ENCODE data around the gene CFI. TPM values are rescaled to one million over a fixed set of nuclear protein-coding genes. Genes with fewer than 3 reads are reported as not detected.

The CFI gene
- total RNA-seq, result not detected in 2 replicates
- long read RNA-seq, result 0 reads

DNA sequence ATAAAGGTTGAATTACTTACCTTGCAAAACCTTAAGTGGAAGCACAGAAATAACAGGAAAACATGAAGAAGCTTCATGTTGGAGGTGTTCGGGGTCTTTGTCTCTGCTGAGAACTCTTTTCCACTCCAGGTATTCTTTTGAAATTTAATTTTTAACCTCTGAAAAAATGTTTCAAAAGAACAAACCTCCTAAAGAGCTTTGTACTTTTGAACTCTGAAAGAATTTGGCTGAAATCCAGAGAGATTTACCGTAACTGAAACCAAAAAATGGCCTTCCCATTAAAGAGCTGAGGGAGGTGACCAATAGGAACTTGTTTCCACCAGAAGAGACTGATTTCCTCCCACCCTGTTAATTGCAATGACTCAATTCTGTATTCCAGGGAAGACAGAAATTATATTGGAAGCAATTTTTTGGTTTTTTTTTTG is at the start of gene CFI:
Gene CFI (minus strand): TSS at position 105 of the 425 bp plus-strand sequence. CDS start 28 bp downstream, at position 77.
- TF ChIP-seq CTCF (conservative IDR thresholded peaks at IDR 0.05), result no peak

GRCh38 chr4:109850601-109851000 is 48.8 kb upstream of the CFI start:
- H3K27me3 Mint-ChIP-seq (ENCODE audit: low read depth), result no peaks in the 10 kb centered on the region
- TF ChIP-seq CTCF (conservative IDR thresholded peaks at IDR 0.05), result no peak
- H3K36me3 Mint-ChIP-seq (ENCODE audit: low read depth), result peaks cover 3% of the 10 kb centered on the region
- no peak for DNase-seq (ENCODE audit: low read depth, low spot score)
- H3K9me3 Mint-ChIP-seq, result peaks cover 6% of the 10 kb centered on the region
- H3K4me3 Mint-ChIP-seq, result no peak overlapping the region
- peaks cover 16% of the 10 kb centered on the region for H3K4me1 Mint-ChIP-seq
- no peak overlapping the region for H3K27ac Mint-ChIP-seq (ENCODE audit: unreplicated experiment)

More for the DNA sequence above, at the start of gene CFI:
- H3K27me3 Mint-ChIP-seq (ENCODE audit: low read depth), result peaks cover 11% of the 10 kb centered on the region
- DNase-seq (ENCODE audit: low read depth, low spot score), result no peak
- no peak within 1 kb of the TSS for H3K27ac Mint-ChIP-seq (ENCODE audit: unreplicated experiment)
- no peak within 1 kb of the TSS for H3K4me3 Mint-ChIP-seq
- H3K4me1 Mint-ChIP-seq, result no peaks in the 10 kb centered on the region
- peaks cover 4% of the 10 kb centered on the region for H3K9me3 Mint-ChIP-seq
- H3K36me3 Mint-ChIP-seq (ENCODE audit: low read depth), result no peaks in the 10 kb centered on the region

DNA sequence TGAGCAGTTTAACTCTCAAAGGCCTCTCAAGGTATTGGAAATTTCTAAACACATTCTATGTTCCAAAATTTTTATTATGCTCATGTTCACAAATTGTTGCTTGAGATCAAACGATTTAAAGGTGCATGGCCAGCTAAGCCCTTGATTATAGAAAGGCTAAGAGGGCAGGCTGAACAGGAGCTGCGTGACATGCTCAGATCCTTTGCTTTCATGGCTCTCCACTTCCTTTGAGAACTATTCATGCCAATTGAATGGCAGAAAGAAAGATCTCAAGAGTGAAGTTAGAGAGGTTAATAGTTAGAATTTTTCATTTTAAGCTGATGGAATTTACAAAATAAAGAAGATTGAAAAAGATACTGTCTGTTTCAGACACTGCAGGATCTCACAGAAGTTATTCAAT is 46.7 kb upstream of the CFI start:
- TF ChIP-seq CTCF (conservative IDR thresholded peaks at IDR 0.05), result no peak
- peaks cover 5% of the 10 kb centered on the region for H3K9me3 Mint-ChIP-seq
- H3K27ac Mint-ChIP-seq (ENCODE audit: unreplicated experiment), result no peak overlapping the region
- no peak overlapping the region for H3K4me3 Mint-ChIP-seq
- DNase-seq (ENCODE audit: low read depth, low spot score), result no peak
- peaks cover 20% of the 10 kb centered on the region for H3K4me1 Mint-ChIP-seq
- no peaks in the 10 kb centered on the region for H3K27me3 Mint-ChIP-seq (ENCODE audit: low read depth)
- H3K36me3 Mint-ChIP-seq (ENCODE audit: low read depth), result peaks cover 3% of the 10 kb centered on the region

DNA sequence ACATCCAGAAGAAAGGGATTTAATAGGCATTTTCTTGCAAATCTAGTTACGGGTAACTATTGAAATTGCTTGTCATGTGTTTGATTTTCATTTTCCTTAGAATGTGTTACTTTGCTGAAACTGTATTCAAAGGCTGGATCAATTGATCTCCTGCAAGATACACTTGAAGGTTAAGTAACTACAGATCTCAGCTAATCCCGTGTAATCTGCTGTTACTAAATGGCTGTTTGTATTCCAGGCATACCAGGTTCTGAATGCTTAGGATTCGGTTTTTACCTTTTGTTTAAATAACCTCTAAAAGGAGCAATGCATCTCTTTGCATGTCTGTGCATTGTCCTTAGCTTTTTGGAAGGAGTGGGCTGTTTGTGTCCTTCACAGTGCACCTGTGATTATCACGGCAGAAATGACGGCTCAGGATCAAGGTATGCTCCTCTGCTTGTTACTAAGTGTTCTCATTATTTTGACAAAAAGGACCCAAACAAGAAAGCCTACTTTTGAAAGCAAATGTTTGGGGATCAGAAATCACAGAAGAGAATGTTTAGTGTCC is 46.2 kb upstream of the CFI start, which contains the start of gene LRIT3:
Gene LRIT3 (plus strand): TSS at position 212 of the 547 bp plus-strand sequence. CDS start 95 bp downstream, at position 307.
- peaks cover under 1% of the 10 kb centered on the region for H3K9me3 Mint-ChIP-seq
- no peak for TF ChIP-seq CTCF (conservative IDR thresholded peaks at IDR 0.05)
- H3K27me3 Mint-ChIP-seq (ENCODE audit: low read depth), result no peaks in the 10 kb centered on the region
- H3K36me3 Mint-ChIP-seq (ENCODE audit: low read depth), result peaks cover under 1% of the 10 kb centered on the region
- no peak for DNase-seq (ENCODE audit: low read depth, low spot score)
- H3K4me3 Mint-ChIP-seq, result no peak within 1 kb of the TSS
- no peak within 1 kb of the TSS for H3K27ac Mint-ChIP-seq (ENCODE audit: unreplicated experiment)
- peaks cover 20% of the 10 kb centered on the region for H3K4me1 Mint-ChIP-seq

DNA sequence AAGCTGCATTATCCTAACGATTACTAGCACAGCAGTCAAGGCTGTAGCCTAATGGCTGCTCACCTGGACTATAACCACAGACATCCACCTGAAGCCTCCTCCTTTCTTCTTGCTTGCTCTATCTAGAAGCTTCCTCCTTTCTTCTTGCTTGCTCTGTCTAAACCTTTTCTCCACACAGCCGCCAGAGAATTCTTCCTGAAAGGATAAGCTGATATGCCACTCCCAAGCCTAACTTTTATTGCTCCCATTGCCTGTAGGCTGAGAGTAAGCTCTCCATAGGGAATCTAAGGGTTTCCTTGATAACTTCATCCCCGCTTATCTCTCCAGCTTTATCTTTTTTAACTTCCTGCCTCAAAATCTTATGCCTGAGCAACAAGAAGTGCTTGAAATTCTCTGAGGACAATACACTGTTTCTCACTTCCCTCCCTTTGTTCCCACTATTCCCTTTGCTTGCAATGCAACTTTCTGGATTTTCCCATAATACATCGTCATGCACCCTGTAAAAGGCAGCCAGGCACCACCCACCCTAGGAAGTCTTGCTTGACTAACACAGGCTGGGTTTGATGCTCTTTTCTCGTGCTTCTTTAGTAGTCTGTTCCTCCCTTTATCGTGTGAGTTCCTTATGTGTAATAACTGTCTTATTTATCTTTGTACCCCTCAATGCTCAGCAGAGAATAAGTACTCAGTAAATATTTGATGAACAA is 44.7 kb upstream of the CFI start:
- H3K27me3 Mint-ChIP-seq (ENCODE audit: low read depth), result no peaks in the 10 kb centered on the region
- no peak for DNase-seq (ENCODE audit: low read depth, low spot score)
- no peaks in the 10 kb centered on the region for H3K9me3 Mint-ChIP-seq
- no peaks in the 10 kb centered on the region for H3K36me3 Mint-ChIP-seq (ENCODE audit: low read depth)
- H3K4me1 Mint-ChIP-seq, result peaks cover 20% of the 10 kb centered on the region
- no peak for TF ChIP-seq CTCF (conservative IDR thresholded peaks at IDR 0.05)
- no peak overlapping the region for H3K4me3 Mint-ChIP-seq
- H3K27ac Mint-ChIP-seq (ENCODE audit: unreplicated experiment), result no peak overlapping the region

All from neural crest cell (in vitro differentiated cells).